Measurements from ENCODE around the gene TSPAN5.
A peak's percentile ranks its signal among the peaks of the same experiment; 100 is the strongest.

Gene TSPAN5

GRCh38 chr4:98510340-98510739 lies 148.1 kb downstream of the TSPAN5 start:
- DNase-seq (ENCODE audit: low spot score) = no peak

GRCh38 chr4:98509721-98510120 lies 148.7 kb downstream of the TSPAN5 start:
- no peak for DNase-seq (ENCODE audit: low spot score)
- in situ Hi-C loops (cut with MboI; ENCODE audit: low sequenced_read_pairs, unreplicated experiment) = no loop called here
- TF ChIP-seq CTCF (IDR thresholded peaks at IDR 0.05; ENCODE audit: borderline replicate concordance, control extremely low read depth, extremely low read depth, insufficient read depth, missing control alignments) = no peak

More at GRCh38 chr4:98510340-98510739, 148.1 kb downstream of the TSPAN5 start:
- no peak for TF ChIP-seq CTCF (IDR thresholded peaks at IDR 0.05; ENCODE audit: borderline replicate concordance, control extremely low read depth, extremely low read depth, insufficient read depth, missing control alignments)
- in situ Hi-C loops (cut with MboI; ENCODE audit: low sequenced_read_pairs, unreplicated experiment) = no loop called here

GRCh38 chr4:98508829-98509598 lies 149.4 kb downstream of the TSPAN5 start:
- DNase-seq (ENCODE audit: low spot score) = no peak
- TF ChIP-seq CTCF (IDR thresholded peaks at IDR 0.05; ENCODE audit: borderline replicate concordance, control extremely low read depth, extremely low read depth, insufficient read depth, missing control alignments) = no peak
- in situ Hi-C loops (cut with MboI; ENCODE audit: low sequenced_read_pairs, unreplicated experiment) = no loop called here

GRCh38 chr4:98508248-98508647 lies 150.2 kb downstream of the TSPAN5 start:
- in situ Hi-C loops (cut with MboI; ENCODE audit: low sequenced_read_pairs, unreplicated experiment) = no loop called here
- DNase-seq (ENCODE audit: low spot score) = no peak
- TF ChIP-seq CTCF (IDR thresholded peaks at IDR 0.05; ENCODE audit: borderline replicate concordance, control extremely low read depth, extremely low read depth, insufficient read depth, missing control alignments) = no peak

- in situ Hi-C loops (cut with MboI; ENCODE audit: low sequenced_read_pairs, unreplicated experiment) = no loop called here
- no peak for DNase-seq (ENCODE audit: low spot score)
These were observed 151.1 kb downstream of the TSPAN5 start for GRCh38 chr4:98507299-98507698.

GRCh38 chr4:98506462-98507132 lies 151.8 kb downstream of the TSPAN5 start:
- DNase-seq (ENCODE audit: low spot score) = no peak
- peak; percentile 14 for TF ChIP-seq CTCF (IDR thresholded peaks at IDR 0.05; ENCODE audit: borderline replicate concordance, control extremely low read depth, extremely low read depth, insufficient read depth, missing control alignments)
- in situ Hi-C loops (cut with MboI; ENCODE audit: low sequenced_read_pairs, unreplicated experiment) = no loop called here

More at GRCh38 chr4:98507299-98507698, 151.1 kb downstream of the TSPAN5 start:
- TF ChIP-seq CTCF (IDR thresholded peaks at IDR 0.05; ENCODE audit: borderline replicate concordance, control extremely low read depth, extremely low read depth, insufficient read depth, missing control alignments) = no peak
